ENCODE data around the gene RIMBP2.

Gene RIMBP2

GRCh38 chr12:130477701-130478100, 238.4 kb downstream of the RIMBP2 start:
- DNase-seq, result no peak

- DNase-seq, result no peak
Observed at GRCh38 chr12:130477266-130477665, 238.8 kb downstream of the RIMBP2 start.

GRCh38 chr12:130476451-130477135, 239.5 kb downstream of the RIMBP2 start:
- DNase-seq, result no peak

- DNase-seq, result no peak
Observed at GRCh38 chr12:130474599-130475269, 241.4 kb downstream of the RIMBP2 start.

GRCh38 chr12:130473266-130473665, 242.8 kb downstream of the RIMBP2 start:
- DNase-seq, result no peak

- DNase-seq, result no peak
Observed at GRCh38 chr12:130470969-130471368, 245.1 kb downstream of the RIMBP2 start.

- no peak for DNase-seq
Observed at GRCh38 chr12:130469552-130469951, 246.5 kb downstream of the RIMBP2 start.

GRCh38 chr12:130468700-130469245, 247.3 kb downstream of the RIMBP2 start:
- no peak for DNase-seq

- no peak for DNase-seq
Observed at GRCh38 chr12:130468186-130468585, 247.9 kb downstream of the RIMBP2 start.

- no peak for DNase-seq
Observed at GRCh38 chr12:130465626-130466025, 250.5 kb downstream of the RIMBP2 start.

GRCh38 chr12:130465046-130465445, 251.1 kb downstream of the RIMBP2 start:
- no peak for DNase-seq

GRCh38 chr12:130463818-130464670, 252.1 kb downstream of the RIMBP2 start:
- DNase-seq, result no peak

GRCh38 chr12:130463275-130463658, 252.8 kb downstream of the RIMBP2 start:
- DNase-seq, result no peak

GRCh38 chr12:130462558-130463274, 253.4 kb downstream of the RIMBP2 start:
- DNase-seq, result no peak

- no peak for DNase-seq
Observed at GRCh38 chr12:130461839-130462557, 254.1 kb downstream of the RIMBP2 start.

GRCh38 chr12:130461447-130461815, 254.7 kb downstream of the RIMBP2 start:
- DNase-seq, result no peak

- no peak for DNase-seq
Observed at GRCh38 chr12:130460611-130461446, 255.3 kb downstream of the RIMBP2 start.

- no peak for DNase-seq
Observed at GRCh38 chr12:130459916-130460315, 256.2 kb downstream of the RIMBP2 start.

GRCh38 chr12:130458341-130458740, 257.8 kb downstream of the RIMBP2 start:
- DNase-seq, result no peak

- no peak for DNase-seq
Observed at GRCh38 chr12:130457215-130457614, 258.9 kb downstream of the RIMBP2 start.

Measured in stimulated activated CD4-positive, alpha-beta T cell treated with anti-CD3 and anti-CD28 coated beads, Interleukin-4, amount 100 ng/mL, for 1 hour (primary cell).